Neural crest cell (in vitro differentiated cells): ENCODE results near the gene DAP. TPM values are rescaled to one million over a fixed set of nuclear protein-coding genes. Genes with fewer than 3 reads are reported as not detected.
"Not testable (repeated sequence)": the region's sequence is repeated elsewhere in the genome, so short reads cannot be mapped to it uniquely, and the experiment has no call there.

Source experiments
- DNase-seq: peaks from one replicate; pipeline ENCODE4 v3.0.0; 2021; ENCODE audit warnings: low read depth, mixed read lengths, low spot score
- H3K27ac Mint-ChIP-seq: one replicate; pipeline ENCODE4 v1.8.0; 2021; ENCODE audit warnings: mild to moderate bottlenecking, mixed read lengths; ENCODE audit not compliant: unreplicated experiment
- H3K27me3 Mint-ChIP-seq: 2 replicates; pipeline ENCODE4 v1.8.0; 2021; ENCODE audit warnings: low read depth, mild to moderate bottlenecking, mixed read lengths
- H3K36me3 Mint-ChIP-seq: 2 replicates; pipeline ENCODE4 v1.8.0; 2021; ENCODE audit warnings: low read depth, mild to moderate bottlenecking, mixed read lengths
- H3K4me1 Mint-ChIP-seq: 2 replicates; pipeline ENCODE4 v1.8.0; 2021; ENCODE audit warnings: mixed read lengths
- H3K4me3 Mint-ChIP-seq: one replicate; pipeline ENCODE4 v1.8.0; 2021; ENCODE audit warnings: mild to moderate bottlenecking, mixed read lengths
- H3K9me3 Mint-ChIP-seq: 2 replicates; pipeline ENCODE4 v1.8.0; 2021; ENCODE audit warnings: mixed read lengths
- CTCF ChIP-seq: fragments of 200-600 bp; sonication (generic); conservative IDR thresholded peaks from 2 replicates; pipeline ENCODE4 v1.5.0; 2021; ENCODE audit warnings: antibody characterized with exemption, mild to moderate bottlenecking
- total RNA-seq: library from RNA; stranded (reverse); gene quantifications from 2 replicates; pipeline ENCODE4 v1.2.1, GENCODE V29; 2021

Gene DAP
- total RNA-seq, 1 donor from 2014 or later: 107 TPM

GRCh38 chr5:10793785-10794184, 32.8 kb upstream of the DAP start:
- Mint-ChIP-seq H3K4me3 (no peak overlapping the region), H3K27me3 (no peaks in the 10 kb centered on the region), H3K9me3 (peaks cover 2% of the 10 kb centered on the region), H3K4me1 (peaks cover 3% of the 10 kb centered on the region), H3K36me3 (no peaks in the 10 kb centered on the region), H3K27ac (no peak overlapping the region)
- DNase-seq: no peak
- no peak for TF ChIP-seq CTCF

- Mint-ChIP-seq H3K27ac (no peak overlapping the region), H3K4me3 (no peak overlapping the region), H3K36me3 (no peaks in the 10 kb centered on the region), H3K4me1 (peaks cover 4% of the 10 kb centered on the region), H3K9me3 (peaks cover 2% of the 10 kb centered on the region), H3K27me3 (no peaks in the 10 kb centered on the region)
- no peak for TF ChIP-seq CTCF
- DNase-seq: no peak
Observed at GRCh38 chr5:10792336-10792735, 31.3 kb upstream of the DAP start.

- Mint-ChIP-seq H3K27me3 (no peaks in the 10 kb centered on the region), H3K4me3 (no peak overlapping the region), H3K36me3 (no peaks in the 10 kb centered on the region), H3K9me3 (peaks cover 2% of the 10 kb centered on the region), H3K4me1 (peaks cover 4% of the 10 kb centered on the region), H3K27ac (no peak overlapping the region)
- TF ChIP-seq CTCF: no peak
- no peak for DNase-seq
Observed at GRCh38 chr5:10789726-10790125, 28.7 kb upstream of the DAP start.

- H3K4me3 Mint-ChIP-seq: no peak overlapping the region
- H3K27ac Mint-ChIP-seq: no peak overlapping the region
- peaks cover 4% of the 10 kb centered on the region for H3K4me1 Mint-ChIP-seq
- H3K36me3 Mint-ChIP-seq: no peaks in the 10 kb centered on the region
- no peaks in the 10 kb centered on the region for H3K9me3 Mint-ChIP-seq
- no peak for DNase-seq
- H3K27me3 Mint-ChIP-seq: no peaks in the 10 kb centered on the region
- TF ChIP-seq CTCF: no peak
Observed at GRCh38 chr5:10789021-10789420, 28.0 kb upstream of the DAP start.

- H3K4me1 Mint-ChIP-seq: peaks cover 4% of the 10 kb centered on the region
- H3K27ac Mint-ChIP-seq: no peak overlapping the region
- TF ChIP-seq CTCF: no peak
- H3K27me3 Mint-ChIP-seq: no peaks in the 10 kb centered on the region
- H3K4me3 Mint-ChIP-seq: no peak overlapping the region
- H3K36me3 Mint-ChIP-seq: no peaks in the 10 kb centered on the region
- DNase-seq: no peak
- no peaks in the 10 kb centered on the region for H3K9me3 Mint-ChIP-seq
Observed at GRCh38 chr5:10788358-10788757, 27.3 kb upstream of the DAP start.

GRCh38 chr5:10786835-10787234, 25.8 kb upstream of the DAP start:
- DNase-seq: no peak
- Mint-ChIP-seq H3K36me3 (no peaks in the 10 kb centered on the region), H3K27me3 (no peaks in the 10 kb centered on the region), H3K27ac (no peak overlapping the region), H3K4me3 (no peak overlapping the region), H3K9me3 (no peaks in the 10 kb centered on the region), H3K4me1 (peaks cover 4% of the 10 kb centered on the region)
- no peak for TF ChIP-seq CTCF

GRCh38 chr5:10780208-10780607, 19.2 kb upstream of the DAP start:
- DNase-seq, H3K36me3 Mint-ChIP-seq, H3K27ac Mint-ChIP-seq, H3K27me3 Mint-ChIP-seq, H3K4me3 Mint-ChIP-seq, H3K9me3 Mint-ChIP-seq, H3K4me1 Mint-ChIP-seq: not testable (repeated sequence)
